Measurements from ENCODE around the gene PRR23C.
"Not testable (repeated sequence)": the region's sequence is repeated elsewhere in the genome, so short reads cannot be mapped to it uniquely, and the experiment has no call there.

Gene PRR23C

DNA sequence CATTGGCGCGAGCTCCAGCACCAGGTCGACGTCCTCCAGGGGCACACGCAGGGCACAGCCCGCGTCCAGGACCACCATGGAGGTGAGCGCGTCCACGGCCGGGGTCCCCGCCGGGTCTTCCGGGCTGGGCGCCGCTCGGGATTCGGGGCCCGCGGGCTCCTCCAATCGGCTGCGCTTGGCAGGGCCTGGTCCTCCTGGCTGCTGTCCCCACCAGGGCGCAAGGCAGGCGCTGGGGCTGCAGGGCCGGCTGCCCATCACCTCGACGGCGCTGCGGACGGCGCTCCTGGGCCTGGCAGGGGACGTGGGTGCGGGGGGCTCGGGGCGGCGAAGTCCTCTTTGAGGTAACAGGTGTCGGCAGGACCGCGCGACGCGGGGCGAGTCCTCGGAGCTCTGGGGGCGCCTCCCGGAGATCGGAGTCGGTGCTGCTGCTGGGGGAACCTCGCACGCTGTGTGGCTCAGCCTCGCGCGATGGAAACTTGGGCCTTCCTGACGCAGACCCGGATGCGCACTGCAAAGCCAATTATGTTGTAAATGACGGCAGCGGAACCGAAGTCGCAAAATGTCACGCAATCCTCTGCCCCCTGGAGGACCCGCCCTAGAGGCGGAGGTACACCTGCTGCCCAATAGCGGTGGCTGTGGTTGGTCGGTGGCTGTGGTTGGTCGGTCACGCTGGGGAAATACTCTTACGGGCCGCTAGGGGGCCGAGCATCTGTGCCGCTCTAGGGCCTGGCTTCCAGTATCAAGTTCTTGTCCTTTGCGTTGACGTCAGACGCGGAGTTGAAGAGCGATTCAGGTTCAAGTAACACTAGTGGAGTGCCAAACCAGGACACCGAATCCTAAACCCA is at the start of gene PRR23C:
Gene PRR23C, minus strand, starts transcription at position 527 of the 845 bp plus-strand sequence. Its CDS starts 272 bp downstream, at position 255.
- DNase-seq: no peak

DNA sequence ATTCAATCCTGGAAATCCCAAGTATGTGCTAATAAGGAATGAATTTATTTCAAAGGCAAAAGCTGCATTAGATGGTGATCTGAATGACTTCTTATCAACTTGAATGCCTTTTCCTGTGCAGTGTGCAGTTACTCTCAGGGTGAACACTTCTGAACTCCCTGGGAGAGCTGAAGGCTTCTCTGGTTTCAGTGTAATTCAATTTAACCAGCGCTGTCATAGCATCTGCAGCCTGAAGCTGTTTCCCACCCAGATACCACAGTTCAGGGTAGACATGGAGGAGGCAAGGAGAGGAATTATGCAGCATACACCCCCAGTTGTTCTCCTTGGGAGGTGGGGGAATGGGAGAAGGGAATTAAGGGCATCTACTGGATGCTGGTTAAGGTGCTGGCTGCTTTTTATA is 49.1 kb upstream of the PRR23C start:
- DNase-seq: no peak

DNA sequence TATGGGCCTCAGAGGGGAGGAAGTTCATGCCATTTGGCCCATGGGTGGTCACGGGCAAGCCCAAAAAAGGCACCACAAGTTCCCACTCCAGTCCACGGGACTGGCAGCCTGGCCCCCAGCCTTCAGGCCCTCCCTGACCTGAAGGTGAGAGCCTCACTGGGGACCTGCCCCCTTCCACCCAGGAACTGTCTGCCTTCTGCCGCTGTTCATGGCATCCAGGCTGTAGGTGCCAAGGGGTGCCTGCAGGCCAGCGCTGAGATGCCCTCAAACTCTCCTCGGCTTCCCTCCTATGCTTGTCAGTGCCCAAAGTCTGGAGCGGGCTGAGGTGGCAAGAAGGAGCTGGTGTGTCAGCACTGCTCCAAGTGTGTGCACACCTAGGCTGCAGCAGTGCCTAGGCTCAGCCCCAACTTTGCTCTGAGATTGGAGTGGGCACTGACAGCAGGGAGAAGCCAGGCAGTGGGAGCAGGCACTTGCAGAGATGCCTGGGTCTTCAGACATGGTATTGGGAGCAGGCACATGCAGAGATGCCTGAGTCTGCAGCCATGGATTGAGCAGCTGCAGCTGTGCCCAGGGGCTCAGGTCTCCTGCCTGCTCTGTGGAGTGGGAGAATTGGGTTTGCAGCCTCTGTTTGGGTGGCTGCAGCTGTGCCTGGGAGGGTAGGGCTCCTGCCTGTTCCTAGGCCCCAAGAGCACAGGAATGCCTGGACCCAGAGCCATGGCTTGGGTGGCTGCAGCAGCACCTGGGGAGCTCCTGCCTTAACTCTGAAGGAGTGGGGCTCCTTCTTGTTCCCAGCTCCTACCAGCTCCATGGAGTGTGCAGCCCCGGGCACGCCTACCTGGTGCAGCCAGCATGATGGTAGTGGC is 44.0 kb upstream of the PRR23C start:
- DNase-seq: no peak

DNA sequence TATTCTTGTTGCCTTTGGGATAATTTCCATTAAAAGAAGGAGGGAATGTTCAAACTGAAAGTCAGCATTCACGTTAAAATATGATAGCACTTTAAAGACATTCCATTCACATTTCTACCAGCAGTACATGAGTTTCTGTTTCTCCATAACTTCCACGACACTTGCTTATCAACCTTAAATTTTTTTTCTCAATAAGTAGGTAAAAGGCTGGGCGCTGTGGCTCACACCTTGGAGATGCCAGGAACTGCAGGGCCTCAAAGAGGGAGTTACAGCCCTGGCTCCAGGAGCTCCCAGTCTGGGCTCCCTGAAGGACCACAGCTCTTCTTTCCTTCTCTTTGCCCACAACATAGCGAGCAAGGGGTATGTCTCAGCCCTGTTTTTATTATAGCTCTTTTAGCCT is 42.9 kb upstream of the PRR23C start:
- DNase-seq: no peak

DNA sequence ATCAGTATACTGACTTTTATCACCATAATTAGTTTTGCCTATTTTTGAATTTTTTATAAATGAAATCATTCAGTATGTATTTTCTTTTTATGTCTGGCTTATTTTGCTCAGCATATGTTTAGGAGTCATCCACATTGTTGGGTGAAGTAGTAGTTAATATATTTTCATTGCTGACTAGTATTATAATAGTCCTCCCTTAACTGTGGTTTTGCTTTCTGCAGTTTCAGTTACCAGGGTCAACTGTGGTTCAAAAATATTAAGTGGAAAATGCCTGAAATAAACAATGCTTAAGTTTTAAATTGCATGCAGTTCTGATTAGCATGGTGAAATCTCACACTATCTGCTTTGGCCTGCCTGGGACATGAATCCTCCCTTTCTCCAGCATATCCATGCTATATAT is 39.5 kb upstream of the PRR23C start:
- no peak for DNase-seq

DNA sequence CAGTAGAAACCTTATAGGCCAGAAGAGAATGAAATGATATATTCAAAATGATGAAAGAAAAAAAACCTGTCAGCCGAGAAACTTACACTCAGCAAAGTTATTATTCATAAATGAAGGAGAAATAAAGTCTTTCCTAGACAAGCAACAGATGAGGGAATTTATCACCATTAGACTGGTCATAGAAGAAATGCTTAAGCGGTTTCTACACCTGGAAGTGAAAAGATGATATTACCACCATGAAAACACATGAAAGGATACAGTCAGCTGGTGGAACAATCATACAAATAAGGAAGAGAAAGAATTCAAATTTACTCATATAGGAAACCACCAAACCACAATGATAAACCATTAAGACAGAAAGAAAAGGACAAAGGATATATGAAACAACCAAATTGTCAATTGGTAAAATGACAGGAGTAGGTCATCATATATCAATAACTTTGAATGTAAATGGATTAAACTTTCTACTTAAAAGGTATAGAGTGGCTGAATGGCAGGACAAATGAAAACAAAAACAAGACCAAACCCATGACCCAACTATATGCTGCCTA is 29.9 kb upstream of the PRR23C start:
- DNase-seq: no peak

DNA sequence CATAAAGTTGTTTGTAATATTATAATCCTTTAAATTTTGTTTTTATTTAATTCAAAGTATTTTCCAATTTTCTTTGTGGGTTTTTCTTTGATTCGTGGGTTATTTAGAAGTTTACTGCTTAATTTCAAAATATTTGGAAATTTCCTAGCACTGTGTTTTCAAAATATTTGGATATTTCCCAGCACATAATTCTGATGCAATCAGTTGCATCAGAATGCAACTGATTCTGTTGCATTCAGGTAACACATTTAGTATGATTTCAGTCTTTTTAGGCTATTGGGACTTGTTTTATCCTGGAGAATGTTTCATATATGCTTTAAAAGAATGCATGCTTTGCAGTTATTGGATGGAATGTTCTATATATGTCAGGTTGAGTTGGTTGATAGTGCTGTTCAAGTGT is 18.2 kb upstream of the PRR23C start:
- no peak for DNase-seq

DNA sequence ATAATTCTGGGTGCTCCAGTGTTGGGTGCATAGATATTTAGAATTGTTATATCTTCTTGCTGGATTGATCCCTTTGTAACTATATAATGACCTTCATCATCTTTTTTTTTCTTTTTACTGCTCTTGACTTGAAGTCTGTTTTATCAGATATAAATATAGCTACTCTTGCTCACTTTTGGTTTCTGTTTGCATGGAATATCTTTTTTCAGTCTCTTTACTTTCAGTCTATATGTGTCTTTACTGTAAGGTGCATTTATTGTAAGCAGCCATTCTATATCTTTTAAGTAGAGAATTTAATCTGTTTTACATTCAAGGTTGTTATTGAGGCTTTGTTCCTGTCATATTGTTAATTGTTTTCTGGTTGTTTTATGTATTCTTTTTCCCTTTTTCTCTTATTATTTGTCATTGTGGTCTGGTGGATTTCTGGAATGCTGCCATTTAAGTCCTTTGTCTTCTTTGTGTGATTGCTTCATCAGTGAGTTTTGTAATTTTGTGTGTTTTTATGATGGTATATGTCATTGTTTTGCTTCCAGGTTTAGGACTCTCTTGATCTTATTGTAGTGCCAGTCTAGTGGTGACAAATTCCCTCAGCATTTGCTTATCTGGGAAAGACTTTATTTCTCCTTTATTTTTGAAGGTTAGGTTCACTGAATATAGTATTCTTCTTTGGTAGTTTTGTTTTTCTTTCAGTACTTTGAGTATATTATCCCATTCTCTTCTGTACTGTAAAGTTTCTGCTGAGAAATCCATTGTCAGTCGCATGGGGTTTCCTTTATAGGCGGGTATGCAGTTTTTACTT is 8.3 kb upstream of the PRR23C start:
- no peak for DNase-seq

DNA sequence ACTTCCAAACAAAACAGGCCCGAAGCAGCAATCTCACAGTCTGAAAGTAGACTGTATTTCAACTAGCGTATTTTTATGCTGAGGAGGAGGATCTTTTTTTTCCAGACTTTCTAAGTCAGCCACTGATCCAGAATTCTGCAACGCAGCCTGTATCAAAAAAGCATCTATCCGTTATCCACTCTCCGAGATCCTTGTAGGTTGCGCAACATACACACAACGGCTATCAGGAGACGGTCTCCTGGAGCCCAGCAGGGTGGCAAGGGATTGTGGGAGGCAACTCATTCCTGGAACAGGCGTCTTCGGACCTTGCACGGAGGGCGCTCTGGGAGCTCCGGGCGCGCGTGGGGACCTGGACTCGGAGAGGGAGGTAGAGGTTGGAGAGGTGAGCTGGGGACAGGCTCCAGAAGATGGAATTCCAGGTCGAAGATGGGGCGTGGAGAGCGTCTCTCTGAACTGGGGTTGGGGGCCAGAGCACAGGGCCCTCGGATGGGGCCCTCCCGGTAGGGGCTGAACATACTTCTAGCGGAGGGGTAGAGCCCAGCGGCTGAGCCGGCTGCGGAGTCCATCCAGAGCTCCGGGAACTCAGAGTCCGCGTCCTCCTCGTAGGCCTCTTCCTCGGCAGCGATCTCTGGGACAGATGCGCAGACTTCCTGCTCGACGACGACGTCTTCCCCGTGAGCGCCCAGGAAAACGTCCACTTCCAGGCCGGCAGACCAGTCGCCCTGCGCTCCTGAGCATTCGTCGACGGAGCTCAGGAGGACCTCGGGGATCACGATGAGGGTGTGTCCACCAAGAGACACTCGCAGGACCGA is 932 bp downstream of the PRR23C start:
- no peak for DNase-seq

DNA sequence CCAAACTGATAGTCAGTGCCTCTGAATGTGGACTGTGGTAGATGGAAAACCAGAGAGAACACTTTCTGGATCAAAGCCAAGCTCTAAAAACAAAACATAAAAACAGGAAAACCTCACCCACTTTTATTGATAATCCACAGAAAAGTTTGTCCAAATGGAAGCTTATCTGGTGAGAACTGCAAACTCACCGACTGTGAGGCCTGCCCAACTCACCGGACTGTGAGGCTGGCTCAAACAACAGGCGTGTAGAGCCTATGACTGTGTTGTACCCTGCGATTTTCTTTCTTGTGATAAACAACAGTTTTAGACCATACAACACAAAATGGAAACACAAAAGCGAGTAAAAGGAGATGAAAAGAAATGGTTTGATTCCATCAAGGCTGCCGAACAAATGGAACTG is 7.2 kb downstream of the PRR23C start:
- no peak for DNase-seq

DNA sequence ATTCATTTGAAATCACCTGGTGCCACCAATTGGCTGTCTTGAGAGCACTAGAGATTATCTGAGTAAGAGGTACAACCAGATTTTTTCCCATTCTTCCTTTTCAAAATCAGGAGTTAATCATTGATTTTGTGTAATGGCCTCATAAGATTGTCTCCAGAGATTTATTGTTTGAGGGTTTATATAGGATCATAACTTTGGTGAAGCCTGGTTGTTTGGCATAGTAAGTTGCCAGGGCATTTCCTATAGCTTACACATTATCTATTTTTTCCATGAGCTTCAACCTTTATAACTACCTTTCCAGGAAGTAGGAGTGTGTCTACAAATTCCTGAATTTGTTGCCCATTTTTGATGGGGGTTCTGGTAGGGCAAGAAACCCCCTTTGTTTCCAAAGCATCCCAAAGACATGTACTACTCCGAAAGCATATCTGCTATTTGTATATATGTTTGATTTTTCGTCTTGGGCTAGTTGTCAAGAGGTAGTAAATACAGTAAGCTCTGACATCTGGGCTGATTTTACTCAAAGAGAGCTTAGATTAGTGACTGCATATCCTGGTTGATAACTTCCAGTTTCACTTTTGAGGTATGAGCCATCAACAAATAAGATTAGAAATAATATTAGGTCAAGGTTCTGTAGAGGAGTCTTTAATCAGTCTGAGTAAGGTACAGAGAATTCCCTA is 12.2 kb downstream of the PRR23C start:
- no peak for DNase-seq

DNA sequence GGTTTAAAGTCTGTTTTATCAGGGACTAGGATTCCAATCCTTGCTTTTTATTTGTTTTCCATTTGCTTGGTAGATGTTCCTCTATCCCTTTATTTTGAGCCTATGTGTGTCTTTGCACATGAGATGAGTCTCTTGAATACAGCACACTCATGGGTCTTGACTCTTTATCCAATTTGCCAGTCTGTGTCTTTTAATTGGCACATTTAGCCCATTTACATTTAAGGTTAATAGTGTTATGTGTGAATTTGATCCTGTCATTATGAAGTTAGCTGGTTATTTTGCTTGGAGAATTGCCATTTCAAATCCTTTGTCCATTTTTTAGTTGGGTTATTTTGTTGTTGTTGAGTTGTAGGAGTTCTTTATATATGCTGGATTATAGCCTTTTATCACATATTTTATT is 14.1 kb downstream of the PRR23C start:
- DNase-seq: not testable (repeated sequence)

DNA sequence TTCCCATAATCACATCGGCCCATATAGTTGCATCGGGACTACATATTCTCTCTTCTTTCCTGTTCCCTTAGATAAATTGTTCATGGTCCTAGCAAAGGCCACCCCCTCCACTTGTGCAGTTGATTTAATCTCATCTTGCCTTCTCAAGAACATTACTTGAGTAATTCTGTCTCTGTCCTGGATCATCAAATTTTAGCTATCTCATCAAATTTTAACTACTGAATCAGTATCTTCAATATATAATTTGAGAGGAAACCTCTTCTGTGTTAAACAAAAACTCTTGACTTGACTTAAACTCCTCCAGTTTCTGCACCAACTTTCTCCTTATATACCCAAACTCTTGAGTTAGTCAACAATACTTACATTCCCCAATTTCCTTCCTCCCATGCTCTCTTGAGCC is 19.7 kb downstream of the PRR23C start:
- DNase-seq: no peak

DNA sequence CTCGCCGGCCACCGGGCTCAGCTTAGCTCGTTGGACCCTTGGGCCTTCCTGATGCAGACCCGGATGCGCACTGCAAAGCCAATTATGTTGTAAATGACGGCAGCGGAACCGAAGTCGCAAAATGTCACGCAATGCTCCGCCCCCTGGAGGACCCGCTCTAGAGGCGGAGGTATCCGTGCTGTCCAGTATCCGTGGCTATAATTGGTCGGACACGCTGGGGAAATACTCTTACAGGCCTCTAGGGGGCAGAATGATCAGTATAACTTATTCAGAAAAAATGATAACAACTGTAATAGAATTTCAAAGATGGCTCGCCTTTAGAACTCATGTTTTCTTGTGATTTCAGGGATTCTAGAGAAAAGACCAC is 23.8 kb downstream of the PRR23C start, which contains the start of gene PRR23B:
Gene PRR23B, minus strand, starts transcription at position 59 of the 367 bp plus-strand sequence. CDS start 265 bp downstream, outside the sequence.
- DNase-seq: no peak

DNA sequence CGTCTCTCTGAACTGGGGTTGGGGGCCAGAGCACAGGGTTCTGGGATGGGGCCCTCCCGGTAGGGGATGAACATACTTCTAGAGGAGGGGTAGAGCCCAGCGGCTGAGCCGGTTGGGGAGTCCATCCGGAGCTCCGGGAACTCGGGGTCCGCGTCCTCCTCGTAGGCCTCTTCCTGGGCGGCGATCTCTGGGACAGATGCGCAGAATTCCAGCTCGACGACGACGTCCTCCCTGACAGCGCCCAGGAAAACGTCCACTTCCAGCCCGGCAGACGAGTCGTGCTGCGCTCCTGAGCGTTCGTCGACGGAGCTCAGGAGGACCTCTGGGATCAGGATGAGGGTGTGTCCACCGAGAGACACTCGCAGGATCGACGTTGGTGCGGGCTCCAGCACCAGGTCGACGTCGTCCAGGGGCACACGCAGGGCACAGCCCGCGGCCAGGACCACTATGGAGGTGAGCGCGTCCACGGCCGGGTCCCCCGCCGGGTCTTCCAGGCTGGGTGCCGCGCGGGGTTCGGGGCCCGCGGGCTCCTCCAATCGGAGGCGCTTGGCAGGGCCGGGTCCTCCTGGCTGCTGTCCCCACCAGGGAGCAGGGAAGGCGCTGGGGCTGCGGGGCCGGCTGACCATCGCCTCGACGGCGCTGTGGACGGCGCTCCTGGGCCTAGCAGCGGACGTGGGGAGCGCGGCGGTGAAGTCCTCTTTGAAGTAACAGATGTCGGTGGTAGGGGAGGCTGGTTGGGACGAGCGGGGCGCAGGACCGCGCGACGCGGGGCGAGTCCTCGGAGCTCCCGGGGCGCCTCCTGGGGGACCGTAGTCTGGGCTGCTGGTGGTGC is 24.4 kb downstream of the PRR23C start:
- no peak for DNase-seq

DNA sequence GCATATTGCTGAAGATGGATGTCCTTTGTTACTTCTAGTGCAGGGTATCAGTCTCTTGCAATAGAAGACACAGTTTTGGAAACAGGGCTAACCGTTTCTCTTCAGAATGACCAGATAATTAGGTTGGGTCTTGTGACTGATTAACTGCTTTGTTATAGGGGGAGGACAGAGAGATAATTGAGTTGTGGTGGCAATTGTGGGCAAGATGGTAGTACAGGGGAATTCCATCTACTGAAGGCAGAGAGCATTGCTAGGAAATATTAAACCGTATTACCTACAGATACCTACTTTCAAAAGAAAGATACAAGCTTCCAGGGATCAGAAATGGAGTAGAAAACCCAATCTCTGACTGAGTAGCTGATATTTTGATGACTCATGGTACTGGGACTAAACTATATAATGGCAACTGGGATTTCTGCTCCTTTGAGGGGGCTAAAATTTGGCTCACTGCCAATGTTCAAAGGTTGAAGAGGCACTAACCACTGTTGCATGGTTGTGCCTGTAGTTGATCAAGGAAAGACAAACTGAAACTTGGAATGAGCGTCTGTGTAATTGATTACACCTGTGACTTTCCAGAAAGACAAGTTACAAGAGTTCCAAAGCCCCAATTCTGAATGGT is 28.2 kb downstream of the PRR23C start:
- DNase-seq: no peak

DNA sequence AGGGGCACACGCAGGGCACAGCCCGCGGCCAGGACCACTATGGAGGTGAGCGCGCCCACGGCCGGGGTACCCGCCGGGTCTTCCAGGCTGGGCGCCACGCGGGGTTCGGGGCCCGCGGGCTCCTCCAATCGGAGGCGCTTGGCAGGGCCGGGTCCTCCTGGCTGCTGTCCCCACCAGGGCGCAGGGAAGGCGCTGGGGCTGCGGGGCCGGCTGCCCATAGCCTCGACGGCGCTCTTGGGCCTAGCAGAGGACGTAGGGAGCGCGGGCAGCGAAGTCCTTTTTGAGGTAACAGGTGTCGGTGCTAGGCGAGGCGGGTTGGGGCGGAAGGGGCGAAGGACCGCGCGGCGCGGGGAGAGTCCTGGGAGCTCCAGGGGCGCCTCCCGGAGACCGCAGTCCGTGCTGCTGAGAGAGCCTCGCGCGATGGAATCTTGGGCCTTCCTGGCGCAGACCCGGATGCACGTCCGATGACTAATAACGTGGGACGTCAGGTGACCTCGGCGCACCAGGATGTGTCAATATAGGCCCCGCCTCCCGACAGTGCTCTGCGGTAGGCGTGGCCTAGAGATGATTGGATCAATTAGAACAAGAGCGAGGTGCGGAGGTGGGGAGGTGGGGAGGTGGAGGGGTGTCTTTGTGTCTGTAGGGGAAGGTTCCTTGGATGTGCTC is 38.5 kb downstream of the PRR23C start, which contains the start of gene PRR23A:
Gene PRR23A, minus strand, starts transcription at position 218 of the 666 bp plus-strand sequence. Its CDS starts 0 bp downstream, at position 218.
- DNase-seq: no peak

DNA sequence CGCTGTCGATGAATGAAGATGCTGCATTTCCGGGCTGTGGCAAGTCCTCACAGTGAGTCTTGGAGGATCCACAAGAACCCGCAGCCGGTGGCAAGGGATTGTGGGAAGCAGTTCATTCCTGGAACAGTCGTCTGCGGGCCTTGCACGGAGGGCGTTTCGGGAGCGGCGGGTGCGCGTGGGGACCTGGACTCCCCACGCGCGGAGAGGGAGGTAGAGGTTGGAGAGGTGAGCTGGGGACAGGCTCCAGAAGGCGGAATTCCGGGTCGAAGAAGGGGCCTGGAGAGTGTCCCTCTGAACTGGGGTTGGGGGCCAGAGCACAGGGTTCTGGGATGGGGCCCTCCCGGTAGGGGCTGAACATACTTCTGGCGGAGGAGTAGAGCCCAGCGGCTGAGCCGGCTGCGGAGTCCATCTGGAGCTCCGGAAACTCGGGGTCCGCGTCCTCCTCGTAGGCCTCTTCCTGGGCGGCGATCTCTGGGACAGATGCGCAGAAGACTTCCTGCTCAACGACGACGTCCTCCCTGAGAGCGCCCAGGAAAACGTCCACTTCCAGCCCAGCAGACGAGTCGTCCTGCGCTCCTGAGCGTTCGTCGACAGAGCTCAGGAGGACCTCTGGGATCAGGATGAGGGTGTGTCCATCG is 39.2 kb downstream of the PRR23C start:
- no peak for DNase-seq

DNA sequence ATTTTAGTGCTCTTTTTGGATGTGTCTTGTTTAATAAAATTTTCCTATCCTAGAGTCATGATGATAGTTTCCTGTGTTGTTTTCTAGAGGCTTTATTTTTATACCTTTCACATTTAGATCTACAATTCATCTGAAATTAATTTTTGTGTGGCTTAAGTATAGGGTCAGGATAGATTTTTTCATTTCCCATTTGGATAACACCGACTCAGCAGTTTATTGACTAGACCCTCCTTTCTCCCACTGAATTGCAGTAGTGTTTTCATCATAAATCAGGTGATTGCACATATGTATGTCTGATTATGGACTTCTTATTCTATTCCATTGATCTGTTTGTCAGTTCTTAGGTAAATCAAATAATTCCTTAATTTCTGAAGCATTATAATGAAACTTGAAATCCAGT is 49.0 kb downstream of the PRR23C start:
- DNase-seq: no peak
